ENCODE data around the gene HECTD2. TPM values are rescaled to one million over a fixed set of nuclear protein-coding genes. Genes with fewer than 3 reads are reported as not detected.

HECTD2 gene
- total RNA-seq, 1 experiment from 2014 or later = 11.5 TPM

DNA sequence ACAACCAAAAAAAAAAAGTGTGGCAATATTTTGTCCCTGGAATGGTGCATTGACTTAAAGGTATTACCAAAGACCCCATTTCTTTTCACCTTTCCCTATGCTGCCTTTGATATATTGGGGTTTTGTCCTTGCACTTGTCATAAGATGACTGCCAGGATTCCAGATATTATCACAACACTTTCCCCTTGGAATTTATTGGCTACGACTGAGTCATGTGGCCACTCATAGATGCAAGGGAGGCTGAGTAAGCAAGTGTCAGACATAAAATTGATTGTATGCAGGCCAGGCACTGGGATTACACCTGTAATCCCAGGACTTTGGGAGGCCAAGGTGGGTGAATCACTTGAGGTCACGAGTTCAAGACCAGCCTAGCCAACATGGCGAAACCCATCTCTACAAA is 139.1 kb downstream of the HECTD2 start:
- Histone ChIP-seq H3K9me3 (ENCODE audit: control insufficient read depth, insufficient read depth, low read depth, low read length) (no peaks in the 10 kb centered on the region), H3K4me1 (ENCODE audit: control insufficient read depth, insufficient read depth, low read length) (no peaks in the 10 kb centered on the region), H3K27me3 (ENCODE audit: control insufficient read depth, insufficient read depth, low read length) (no peaks in the 10 kb centered on the region), H3K36me3 (ENCODE audit: control insufficient read depth, insufficient read depth, low read length) (no peaks in the 10 kb centered on the region), H3K27ac (ENCODE audit: low read length) (no peak overlapping the region), H3K4me3 (ENCODE audit: low read depth in 2 of 2, low read length in 2 of 2) (no peak overlapping the region)
- no peak for ATAC-seq
- POLR2A ChIA-PET = no interaction called here
- no TSS peak for BruUV-seq (replicated peaks)
- TF ChIP-seq SIN3A (IDR thresholded peaks at IDR 0.05; ENCODE audit: borderline replicate concordance, insufficient read depth, low read depth, low read length) (no peak), REST (IDR thresholded peaks at IDR 0.05; ENCODE audit: insufficient read depth in 1 of 2, low read depth in 2 of 2, low read length in 1 of 2) (no peak), TCF7L2 (IDR thresholded peaks at IDR 0.05; ENCODE audit: low read depth, low read length) (no peak), POLR2AphosphoS5 (IDR thresholded peaks at IDR 0.05; ENCODE audit: low read depth, low read length) (no peak), CTCF (IDR thresholded peaks at IDR 0.05) (no peak)
- intact Hi-C loops (cut with micrococcal nuclease; ENCODE audit: unreplicated experiment) (no loop called here), in situ Hi-C loops (cut with HindIII; ENCODE audit: low pct_unique_long_range_greater_than_20kb, low sequenced_read_pairs) (no loop called here)
- no peak for DNase-seq (ENCODE audit: low read depth, low spot score)
- CTCF ChIA-PET = interaction anchor here (1.4 kb wide), 1 partner anchor 86 kb away, joined by 4 read pairs; no protein-coding TSS in a partner anchor

GRCh38 chr10:91550021-91550420 is 139.9 kb downstream of the HECTD2 start:
- H3K4me1 ChIP-seq (ENCODE audit: control insufficient read depth, insufficient read depth, low read length) = no peaks in the 10 kb centered on the region
- TF ChIP-seq TCF7L2 (IDR thresholded peaks at IDR 0.05; ENCODE audit: low read depth, low read length) = no peak
- no peak for TF ChIP-seq SIN3A (IDR thresholded peaks at IDR 0.05; ENCODE audit: borderline replicate concordance, insufficient read depth, low read depth, low read length)
- no peak for TF ChIP-seq POLR2AphosphoS5 (IDR thresholded peaks at IDR 0.05; ENCODE audit: low read depth, low read length)
- TF ChIP-seq REST (IDR thresholded peaks at IDR 0.05; ENCODE audit: insufficient read depth in 1 of 2, low read depth in 2 of 2, low read length in 1 of 2) = no peak
- no peak for TF ChIP-seq CTCF (IDR thresholded peaks at IDR 0.05)
- DNase-seq (ENCODE audit: low read depth, low spot score) (no peak), ATAC-seq (no peak)
- no peak overlapping the region for H3K4me3 ChIP-seq (ENCODE audit: low read depth in 2 of 2, low read length in 2 of 2)
- ChIA-PET POLR2A (no interaction called here), CTCF (interaction anchor here (0.7 to 1.4 kb wide), 3 partner anchors 39 to 86 kb away, joined by 3 to 5 read pairs (median 4); no protein-coding TSS in a partner anchor)
- no peaks in the 10 kb centered on the region for H3K9me3 ChIP-seq (ENCODE audit: control insufficient read depth, insufficient read depth, low read depth, low read length)
- no peak overlapping the region for H3K27ac ChIP-seq (ENCODE audit: low read length)
- H3K36me3 ChIP-seq (ENCODE audit: control insufficient read depth, insufficient read depth, low read length) = no peaks in the 10 kb centered on the region
- intact Hi-C loops (cut with micrococcal nuclease; ENCODE audit: unreplicated experiment) (loop anchor here (5.0 kb wide), 2 partner anchors 163 to 197 kb away; no protein-coding TSS in a partner anchor), in situ Hi-C loops (cut with HindIII; ENCODE audit: low pct_unique_long_range_greater_than_20kb, low sequenced_read_pairs) (no loop called here)
- no TSS peak for BruUV-seq (replicated peaks)
- H3K27me3 ChIP-seq (ENCODE audit: control insufficient read depth, insufficient read depth, low read length) = no peaks in the 10 kb centered on the region
